Activated B cell treated with CpG ODN at 0.5 μM for 24 hours (primary cell): ENCODE results near the gene GRK2. TPM values are rescaled to one million over a fixed set of nuclear protein-coding genes. Genes with fewer than 3 reads are reported as not detected.

Experiments
- ATAC-seq: fragments of 200-7000 bp; cut with Tn5 transposase; one replicate; pipeline ENCODE4 v1.10.0; 2021; ENCODE audit warnings: low read depth, mild to moderate bottlenecking, moderate library complexity
- CTCF ChIA-PET: fragments of 350-600 bp; sonication (Branson Sonifier 250); formaldehyde crosslinking; loops from one replicate; lab custom pipeline; 2021; ENCODE audit warnings: antibody characterized with exemption; lab: Charles Lee
- POLR2A ChIA-PET: fragments of 350-600 bp; sonication (Branson Sonifier 250); formaldehyde crosslinking; loops from one replicate; lab custom pipeline; 2021; ENCODE audit warnings: antibody characterized with exemption; lab: Charles Lee
- DNase-seq: peaks from one replicate; pipeline ENCODE4 v3.0.0; 2022
- H3K27ac Mint-ChIP-seq: one replicate; pipeline ENCODE4 v1.8.0; 2020; ENCODE audit warnings: mixed read lengths
- H3K27me3 Mint-ChIP-seq: one replicate; pipeline ENCODE4 v1.8.0; 2021; ENCODE audit warnings: mixed read lengths
- H3K36me3 Mint-ChIP-seq: one replicate; pipeline ENCODE4 v1.8.0; 2021; ENCODE audit warnings: low read depth, mixed read lengths
- H3K4me1 Mint-ChIP-seq: one replicate; pipeline ENCODE4 v1.8.0; 2021; ENCODE audit warnings: mixed read lengths
- H3K4me3 Mint-ChIP-seq: one replicate; pipeline ENCODE4 v1.8.0; 2020; ENCODE audit warnings: mild to moderate bottlenecking, mixed read lengths
- H3K9me3 Mint-ChIP-seq: one replicate; pipeline ENCODE4 v1.8.0; 2020; ENCODE audit warnings: mixed read lengths
- intact Hi-C: fragments of 100-400 bp; cut with micrococcal nuclease; formaldehyde crosslinking; loops from one replicate; pipeline ENCODE4 v1.15.1; 2024
- total RNA-seq: library from RNA; stranded (reverse); gene quantifications from 2 replicates; pipeline ENCODE4 v1.2.3, GENCODE V29; 2022
- TF ChIP-seq, protein P1 (sequence below): fragments of 200-600 bp; IDR thresholded peaks from one replicate; pipeline ENCODE4 v1.8.0; 2022; ENCODE audit warnings: antibody characterized with exemption, mild to moderate bottlenecking

The GRK2 gene
- total RNA-seq, 1 donor from 2014 or later: 175 TPM

DNA sequence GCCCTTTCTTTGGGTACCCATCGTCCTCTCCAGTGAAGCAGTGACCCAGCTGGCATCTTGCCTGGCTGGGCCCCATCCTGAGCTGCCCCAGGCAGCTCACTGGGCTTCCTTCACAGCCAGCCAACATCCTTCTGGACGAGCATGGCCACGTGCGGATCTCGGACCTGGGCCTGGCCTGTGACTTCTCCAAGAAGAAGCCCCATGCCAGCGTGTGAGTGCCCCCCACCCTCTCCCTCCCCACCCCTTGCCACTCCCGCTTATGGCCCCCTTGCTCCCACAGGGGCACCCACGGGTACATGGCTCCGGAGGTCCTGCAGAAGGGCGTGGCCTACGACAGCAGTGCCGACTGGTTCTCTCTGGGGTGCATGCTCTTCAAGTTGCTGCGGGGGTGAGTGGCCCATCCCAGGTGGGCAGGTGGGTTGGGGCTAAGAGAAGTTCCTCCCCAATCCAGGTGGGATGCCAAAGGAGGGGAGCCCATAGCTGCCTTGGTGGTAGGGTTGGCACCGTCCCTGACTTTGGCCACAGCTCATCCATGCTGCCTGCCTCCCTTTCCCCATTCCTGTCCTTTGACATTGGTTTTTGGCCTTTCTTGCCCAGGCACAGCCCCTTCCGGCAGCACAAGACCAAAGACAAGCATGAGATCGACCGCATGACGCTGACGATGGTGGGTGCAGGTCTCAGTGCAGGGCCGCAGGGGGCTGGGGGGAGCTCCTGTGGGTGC lies 16.0 kb downstream of the GRK2 start:
- intact Hi-C loops: no loop called here
- ChIA-PET CTCF (interaction anchor here (0.8 to 1.2 kb wide), 2 partner anchors 12 to 20 kb away, joined by 3 read pairs; no protein-coding TSS in a partner anchor), POLR2A (interaction anchor here (8.7 kb wide), 1 partner anchor 12 kb away, joined by 280 read pairs; the partner anchor contains the start of gene GRK2)
- H3K4me1 Mint-ChIP-seq: peaks cover 53% of the 10 kb centered on the region
- H3K27ac Mint-ChIP-seq: peak overlapping the region; percentile 60
- H3K9me3 Mint-ChIP-seq: no peaks in the 10 kb centered on the region
- H3K27me3 Mint-ChIP-seq: no peaks in the 10 kb centered on the region
- H3K36me3 Mint-ChIP-seq: peaks cover 70% of the 10 kb centered on the region
- DNase-seq (no peak), ATAC-seq (no peak)
- TF ChIP-seq, protein P1, sequence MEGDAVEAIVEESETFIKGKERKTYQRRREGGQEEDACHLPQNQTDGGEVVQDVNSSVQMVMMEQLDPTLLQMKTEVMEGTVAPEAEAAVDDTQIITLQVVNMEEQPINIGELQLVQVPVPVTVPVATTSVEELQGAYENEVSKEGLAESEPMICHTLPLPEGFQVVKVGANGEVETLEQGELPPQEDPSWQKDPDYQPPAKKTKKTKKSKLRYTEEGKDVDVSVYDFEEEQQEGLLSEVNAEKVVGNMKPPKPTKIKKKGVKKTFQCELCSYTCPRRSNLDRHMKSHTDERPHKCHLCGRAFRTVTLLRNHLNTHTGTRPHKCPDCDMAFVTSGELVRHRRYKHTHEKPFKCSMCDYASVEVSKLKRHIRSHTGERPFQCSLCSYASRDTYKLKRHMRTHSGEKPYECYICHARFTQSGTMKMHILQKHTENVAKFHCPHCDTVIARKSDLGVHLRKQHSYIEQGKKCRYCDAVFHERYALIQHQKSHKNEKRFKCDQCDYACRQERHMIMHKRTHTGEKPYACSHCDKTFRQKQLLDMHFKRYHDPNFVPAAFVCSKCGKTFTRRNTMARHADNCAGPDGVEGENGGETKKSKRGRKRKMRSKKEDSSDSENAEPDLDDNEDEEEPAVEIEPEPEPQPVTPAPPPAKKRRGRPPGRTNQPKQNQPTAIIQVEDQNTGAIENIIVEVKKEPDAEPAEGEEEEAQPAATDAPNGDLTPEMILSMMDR: no peak
- no peak overlapping the region for H3K4me3 Mint-ChIP-seq

DNA sequence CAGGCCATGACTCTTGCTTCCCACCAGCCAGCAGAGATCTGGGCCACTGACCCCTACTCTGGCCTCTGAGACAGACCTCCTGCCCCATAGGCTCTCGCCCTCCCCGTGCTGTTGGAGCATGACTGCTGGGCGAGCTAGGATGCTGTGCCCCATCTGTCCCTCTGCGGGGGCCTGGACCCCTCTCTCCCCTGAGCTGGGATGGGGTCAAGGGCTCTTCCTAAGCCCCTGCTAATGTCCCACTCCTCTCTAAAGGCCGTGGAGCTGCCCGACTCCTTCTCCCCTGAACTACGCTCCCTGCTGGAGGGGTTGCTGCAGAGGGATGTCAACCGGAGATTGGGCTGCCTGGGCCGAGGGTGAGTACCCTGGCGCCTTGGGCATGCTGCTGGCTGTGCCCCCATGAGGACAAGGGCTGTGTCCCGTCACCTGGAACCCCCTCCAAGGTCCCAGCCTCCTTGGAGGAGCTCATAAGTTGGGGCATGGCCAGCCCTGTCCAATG lies 16.7 kb downstream of the GRK2 start:
- H3K4me1 Mint-ChIP-seq: peaks cover 53% of the 10 kb centered on the region
- intact Hi-C loops: no loop called here
- TF ChIP-seq, protein P1: no peak
- DNase-seq (no peak), ATAC-seq (no peak)
- no peaks in the 10 kb centered on the region for H3K9me3 Mint-ChIP-seq
- H3K27ac Mint-ChIP-seq: peak overlapping the region; percentile 60
- no peaks in the 10 kb centered on the region for H3K27me3 Mint-ChIP-seq
- POLR2A ChIA-PET: interaction anchor here (1.2 to 8.7 kb wide), 2 partner anchors 12 to 35 kb away, joined by 4 to 280 read pairs; partner anchors contain the start of gene GRK2
- H3K4me3 Mint-ChIP-seq: no peak overlapping the region
- CTCF ChIA-PET: interaction anchor here (0.8 to 1.2 kb wide), 2 partner anchors 13 to 21 kb away, joined by 3 read pairs; no protein-coding TSS in a partner anchor
- H3K36me3 Mint-ChIP-seq: peaks cover 72% of the 10 kb centered on the region

DNA sequence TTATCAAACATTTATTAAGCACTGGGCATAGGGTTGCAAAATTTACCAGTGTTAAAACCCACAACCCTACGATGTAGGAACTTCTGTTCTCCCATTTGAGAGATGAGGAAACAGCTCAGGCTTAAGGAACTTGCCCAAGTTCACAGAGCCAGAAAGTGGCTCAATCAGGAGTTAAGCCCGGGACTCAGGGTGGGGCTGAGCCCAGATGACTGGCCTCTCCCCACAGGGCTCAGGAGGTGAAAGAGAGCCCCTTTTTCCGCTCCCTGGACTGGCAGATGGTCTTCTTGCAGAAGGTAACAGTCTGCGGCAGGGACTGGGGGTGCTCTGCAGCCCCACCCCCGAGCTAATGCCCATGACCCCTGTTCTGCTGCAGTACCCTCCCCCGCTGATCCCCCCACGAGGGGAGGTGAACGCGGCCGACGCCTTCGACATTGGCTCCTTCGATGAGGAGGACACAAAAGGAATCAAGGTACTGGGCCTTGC lies 17.2 kb downstream of the GRK2 start:
- Mint-ChIP-seq H3K4me3 (no peak overlapping the region), H3K27ac (peak overlapping the region; percentile 53), H3K27me3 (no peaks in the 10 kb centered on the region), H3K36me3 (peaks cover 72% of the 10 kb centered on the region), H3K9me3 (no peaks in the 10 kb centered on the region), H3K4me1 (peaks cover 51% of the 10 kb centered on the region)
- POLR2A ChIA-PET: interaction anchor here (1.2 to 8.7 kb wide), 2 partner anchors 13 to 34 kb away, joined by 4 to 280 read pairs; partner anchors contain the start of gene GRK2
- CTCF ChIA-PET: interaction anchor here (0.8 to 1.2 kb wide), 2 partner anchors 14 to 22 kb away, joined by 3 read pairs; no protein-coding TSS in a partner anchor
- intact Hi-C loops: no loop called here
- DNase-seq (no peak), ATAC-seq (no peak)
- TF ChIP-seq, protein P1: no peak

DNA sequence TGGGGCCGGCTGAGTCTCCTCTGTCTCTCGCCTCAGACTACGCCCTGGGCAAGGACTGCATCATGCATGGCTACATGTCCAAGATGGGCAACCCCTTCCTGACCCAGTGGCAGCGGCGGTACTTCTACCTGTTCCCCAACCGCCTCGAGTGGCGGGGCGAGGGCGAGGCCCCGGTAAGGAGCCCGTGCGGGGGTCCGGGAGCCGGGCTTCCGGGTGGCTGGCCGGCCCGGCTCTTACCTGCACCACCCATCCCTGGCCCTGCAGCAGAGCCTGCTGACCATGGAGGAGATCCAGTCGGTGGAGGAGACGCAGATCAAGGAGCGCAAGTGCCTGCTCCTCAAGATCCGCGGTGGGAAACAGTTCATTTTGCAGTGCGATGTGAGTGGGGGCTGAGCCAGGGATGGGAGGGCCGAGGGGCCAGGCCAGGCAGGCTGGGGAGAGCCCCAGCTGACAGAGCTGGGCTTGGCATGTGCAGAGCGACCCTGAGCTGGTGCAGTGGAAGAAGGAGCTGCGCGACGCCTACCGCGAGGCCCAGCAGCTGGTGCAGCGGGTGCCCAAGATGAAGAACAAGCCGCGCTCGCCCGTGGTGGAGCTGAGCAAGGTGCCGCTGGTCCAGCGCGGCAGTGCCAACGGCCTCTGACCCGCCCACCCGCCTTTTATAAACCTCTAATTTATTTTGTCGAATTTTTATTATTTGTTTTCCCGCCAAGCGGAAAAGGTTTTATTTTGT lies 18.7 kb downstream of the GRK2 start:
- ATAC-seq (no peak), DNase-seq (no peak)
- Mint-ChIP-seq H3K9me3 (no peaks in the 10 kb centered on the region), H3K4me1 (peaks cover 41% of the 10 kb centered on the region), H3K36me3 (peaks cover 61% of the 10 kb centered on the region), H3K27ac (peak overlapping the region; percentile 30), H3K4me3 (no peak overlapping the region), H3K27me3 (no peaks in the 10 kb centered on the region)
- CTCF ChIA-PET: no interaction called here
- POLR2A ChIA-PET: interaction anchor here (0.5 to 8.7 kb wide), 2 partner anchors 14 to 34 kb away, joined by 3 to 280 read pairs; partner anchors contain the start of gene GRK2
- intact Hi-C loops: loop anchor here (5.0 kb wide), 1 partner anchor 67 kb away; the partner anchor contains the start of gene POLD4
- TF ChIP-seq, protein P1: no peak
